GM12892 (cell line): ENCODE data around the gene FGR.

Source experiments
- DNase-seq: peaks from one replicate; pipeline ENCODE4 v3.0.0; 2011; ENCODE audit not compliant: insufficient read length
- FAIRE-seq: peaks from 2 replicates; lab custom pipeline; 2011; peaks lifted over from hg19 to GRCh38; lab: Jason Lieb, UNC
- POLR2A ChIP-seq: IDR thresholded peaks from 2 replicates; pipeline ENCODE4 v1.6.1; 2011; ENCODE audit warnings: low read depth, low read length, control low read depth
- POLR2AphosphoS5 ChIP-seq: IDR thresholded peaks from 2 replicates; pipeline ENCODE4 v1.6.1; 2011; ENCODE audit warnings: low read depth, low read length, control low read depth
- TAF1 ChIP-seq: IDR thresholded peaks from 2 replicates; pipeline ENCODE4 v1.6.1; 2011; ENCODE audit warnings: low read depth, mild to moderate bottlenecking, control low read depth, low read length, borderline replicate concordance

Gene FGR

DNA sequence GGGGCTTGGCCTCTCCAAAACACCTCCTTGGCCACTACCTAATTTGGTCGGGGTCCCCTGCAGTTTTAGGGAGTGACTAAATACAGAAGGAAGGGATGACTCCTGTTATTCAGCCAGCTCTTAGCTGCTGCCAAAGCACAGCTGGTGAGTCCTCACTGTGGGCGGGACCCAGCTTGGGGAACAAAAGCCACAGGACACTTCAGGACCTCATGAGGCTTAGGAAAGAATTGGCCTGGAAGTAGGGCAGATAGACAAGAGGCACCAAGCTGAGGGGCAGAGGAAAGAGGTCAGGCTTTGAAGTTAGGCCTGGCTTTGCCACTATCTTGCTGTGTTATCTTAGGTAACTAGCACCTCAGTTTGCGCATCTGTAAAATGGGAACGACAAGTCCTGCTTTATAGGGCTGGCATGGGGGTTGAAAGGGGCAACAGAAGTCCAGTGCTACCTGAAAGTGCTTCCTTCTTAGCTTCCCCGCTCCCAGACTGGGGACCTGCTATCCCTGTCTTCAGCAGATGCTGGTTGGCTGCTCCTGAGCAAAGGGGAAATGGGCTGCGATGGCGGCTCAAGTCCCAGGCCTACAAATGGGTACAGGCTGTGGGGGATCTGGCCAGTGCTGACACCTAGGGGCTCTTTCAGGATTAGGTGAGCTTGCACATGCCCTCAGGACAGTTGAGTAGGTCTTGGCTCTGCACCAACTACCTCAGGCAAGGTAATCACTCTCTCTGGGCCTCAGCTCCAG, 21.3 kb upstream of the FGR start:
- FAIRE-seq (peak; percentile 78), DNase-seq (no peak)
- TF ChIP-seq TAF1 (no peak), POLR2AphosphoS5 (no peak), POLR2A (no peak)

DNA sequence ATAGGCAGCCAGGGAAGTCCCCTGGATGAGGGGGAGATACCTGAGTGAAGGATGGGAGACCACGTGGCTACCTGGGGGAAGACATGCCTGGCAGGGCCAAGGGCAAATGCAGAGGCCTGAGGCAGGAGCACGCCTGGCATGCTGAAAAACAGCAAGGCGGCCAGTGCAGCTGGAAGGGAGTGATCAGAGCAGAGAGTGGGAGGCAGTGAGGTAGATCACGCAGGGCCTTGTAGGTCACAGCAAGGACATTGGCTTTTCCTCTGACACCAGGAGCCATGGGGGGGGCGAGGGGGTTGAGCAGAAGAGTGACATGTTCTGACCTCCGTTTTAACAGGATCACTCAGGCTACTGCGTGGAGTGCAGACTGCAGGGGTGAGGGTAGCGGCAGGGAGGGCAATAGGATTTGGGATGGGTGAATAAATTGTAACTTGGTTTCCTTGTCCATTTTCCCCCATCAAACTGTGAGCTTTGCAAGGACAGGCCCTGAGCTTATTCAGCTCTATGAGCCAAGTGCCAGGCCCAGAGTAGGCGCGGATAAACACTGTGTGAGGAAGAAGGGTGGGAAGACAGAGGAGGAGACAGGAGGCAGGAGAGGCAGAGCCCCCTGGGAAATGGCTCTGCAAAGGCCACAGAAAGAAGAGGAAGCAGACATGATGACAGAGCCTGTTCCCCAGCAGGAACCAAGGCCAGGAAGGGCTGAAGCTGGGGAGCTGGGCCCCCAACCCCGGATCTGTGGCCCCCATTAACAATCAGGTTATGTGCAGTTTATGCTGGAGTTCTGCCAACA, 20.4 kb upstream of the FGR start:
- FAIRE-seq = peak; percentile 84
- DNase-seq = no peak
- no peak for TF ChIP-seq POLR2AphosphoS5
- no peak for TF ChIP-seq TAF1
- no peak for TF ChIP-seq POLR2A

DNA sequence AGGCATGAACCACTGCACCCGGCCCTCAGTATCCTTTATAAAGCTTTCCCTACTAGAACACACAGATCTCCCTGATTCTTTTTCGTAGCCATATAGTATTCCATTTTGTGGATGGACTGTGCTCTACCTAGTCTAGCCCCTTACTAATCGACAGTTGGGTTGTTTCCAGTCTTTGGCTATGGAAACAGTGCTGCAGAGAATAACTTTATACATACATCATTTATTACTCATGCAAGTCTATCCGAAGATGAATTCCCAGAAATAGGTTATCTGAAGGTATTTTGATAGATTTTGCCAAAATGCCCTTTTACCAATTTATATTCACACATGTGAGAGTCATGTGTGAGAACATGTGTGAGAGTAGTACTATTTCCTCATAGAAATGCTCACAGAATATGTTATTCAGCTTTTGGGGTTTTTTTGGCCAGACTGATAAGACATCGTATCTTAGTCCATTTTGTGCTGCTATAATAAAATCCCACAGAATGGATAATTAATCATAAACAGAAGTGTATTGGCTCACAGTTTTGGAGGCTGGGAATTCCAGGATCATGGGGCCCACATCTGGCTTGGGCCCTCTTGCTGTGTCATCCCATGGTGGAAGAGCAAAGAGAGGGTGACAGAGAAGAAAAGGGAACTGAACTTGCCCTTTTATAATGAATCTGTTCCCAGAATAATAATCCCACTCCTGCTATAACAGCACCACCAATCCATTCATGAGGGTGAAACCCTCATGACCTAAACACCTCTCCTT, 17.3 kb upstream of the FGR start:
- no peak for DNase-seq
- TF ChIP-seq POLR2AphosphoS5 (no peak), TAF1 (no peak), POLR2A (no peak)
- no peak for FAIRE-seq

DNA sequence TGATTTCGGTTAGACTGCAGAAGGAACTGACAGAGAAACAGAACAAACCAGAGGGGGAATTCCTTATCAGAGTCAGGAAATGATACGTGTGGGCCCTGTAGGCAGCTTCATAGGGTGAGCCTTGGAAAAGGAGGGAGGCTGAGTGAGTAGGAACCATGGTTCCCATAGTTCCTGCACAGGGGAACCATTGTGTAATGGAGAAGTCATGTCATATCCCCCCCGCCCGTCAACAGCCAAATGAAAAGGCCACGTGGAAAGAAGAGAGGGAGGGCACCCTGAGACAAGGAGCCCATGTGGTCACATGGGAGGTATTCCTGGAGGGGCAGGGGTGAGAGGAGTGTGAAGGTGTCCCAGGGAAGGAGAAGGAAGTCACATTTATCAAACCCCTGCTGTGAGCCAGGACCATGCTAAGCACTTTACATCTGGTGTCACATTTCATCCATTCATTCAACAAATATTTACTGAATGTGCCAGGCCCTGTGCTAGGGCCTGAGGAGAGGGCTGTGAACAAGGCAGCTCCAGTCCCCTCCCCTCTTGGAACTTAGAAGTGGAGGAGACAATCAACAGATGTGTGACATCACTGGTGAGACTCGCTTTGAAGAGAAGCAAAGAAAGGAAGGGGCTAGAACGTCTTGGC, 15.7 kb upstream of the FGR start:
- FAIRE-seq (no peak), DNase-seq (no peak)
- TF ChIP-seq POLR2A (no peak), POLR2AphosphoS5 (no peak)

DNA sequence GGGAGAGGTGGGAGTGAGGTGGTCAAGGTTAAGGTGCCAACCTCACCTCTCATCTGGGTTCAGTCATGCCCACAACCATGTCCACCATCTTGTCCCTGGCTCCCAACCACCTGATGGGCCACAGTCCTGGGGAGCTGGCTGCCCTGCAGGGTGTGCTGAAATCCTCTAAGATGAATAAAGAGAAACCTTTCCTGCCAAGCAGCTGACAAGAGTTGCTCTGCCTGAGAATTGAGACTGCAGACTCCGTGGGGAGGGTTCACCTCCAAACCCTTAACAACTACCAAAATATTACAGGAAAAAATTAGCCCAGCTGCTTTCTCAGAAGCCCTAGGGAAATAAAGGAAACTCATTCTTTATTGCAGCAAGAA, 15.2 kb upstream of the FGR start:
- DNase-seq = no peak
- no peak for FAIRE-seq
- no peak for TF ChIP-seq TAF1
- no peak for TF ChIP-seq POLR2AphosphoS5
- TF ChIP-seq POLR2A = no peak

DNA sequence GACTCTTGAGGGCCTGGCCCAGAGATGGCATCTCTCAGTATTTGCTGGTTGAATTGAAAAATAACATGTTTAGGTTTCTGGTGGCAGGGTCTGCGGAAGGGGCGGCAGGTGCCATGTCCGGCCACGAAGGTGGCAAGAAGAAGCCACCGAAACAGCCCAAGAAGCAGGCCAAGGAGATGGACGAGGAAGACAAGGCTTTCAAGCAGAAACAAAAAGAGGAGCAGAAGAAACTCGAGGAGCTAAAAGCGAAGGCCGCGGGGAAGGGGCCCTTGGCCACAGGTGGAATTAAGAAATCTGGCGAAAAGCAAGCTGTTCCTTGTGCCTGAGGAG, 14.3 kb upstream of the FGR start:
- no peak for TF ChIP-seq POLR2A
- TF ChIP-seq POLR2AphosphoS5 = no peak
- TF ChIP-seq TAF1 = no peak
- FAIRE-seq (no peak), DNase-seq (no peak)

DNA sequence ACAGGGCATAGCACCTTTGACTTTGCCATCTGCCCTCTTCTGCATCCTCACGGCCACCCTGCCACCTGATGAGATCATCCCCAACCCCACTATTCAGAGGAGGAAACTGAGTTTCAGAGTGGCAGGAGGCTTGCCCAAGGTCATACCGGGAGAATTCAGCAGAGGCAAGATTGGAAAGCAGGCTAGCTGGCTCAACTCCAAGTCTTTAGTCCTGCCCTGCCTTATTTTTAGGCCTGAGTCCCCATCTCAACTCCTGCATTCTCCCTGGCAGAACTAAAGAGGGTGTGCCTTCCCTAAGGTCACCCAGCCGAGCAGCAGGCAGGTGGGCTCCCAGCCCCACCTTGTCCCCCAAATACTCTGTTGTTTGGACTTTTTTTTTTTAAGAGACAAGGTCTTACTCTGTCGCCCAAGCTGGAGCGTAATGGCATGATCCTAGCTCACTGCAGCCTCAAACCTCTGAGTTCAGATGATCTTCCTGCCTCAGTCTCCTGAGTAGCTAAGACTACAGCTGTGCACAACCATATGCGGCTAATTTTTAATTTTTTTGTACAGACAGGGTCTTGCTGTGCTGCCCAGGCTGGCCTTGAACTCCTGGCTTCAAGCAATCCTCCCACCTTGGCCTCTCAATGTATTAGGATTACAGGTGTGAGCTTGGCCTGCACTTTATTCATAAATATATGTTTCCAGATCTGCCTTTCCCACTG, 13.8 kb upstream of the FGR start:
- FAIRE-seq (no peak), DNase-seq (no peak)
- TF ChIP-seq POLR2A (no peak), TAF1 (no peak), POLR2AphosphoS5 (no peak)

DNA sequence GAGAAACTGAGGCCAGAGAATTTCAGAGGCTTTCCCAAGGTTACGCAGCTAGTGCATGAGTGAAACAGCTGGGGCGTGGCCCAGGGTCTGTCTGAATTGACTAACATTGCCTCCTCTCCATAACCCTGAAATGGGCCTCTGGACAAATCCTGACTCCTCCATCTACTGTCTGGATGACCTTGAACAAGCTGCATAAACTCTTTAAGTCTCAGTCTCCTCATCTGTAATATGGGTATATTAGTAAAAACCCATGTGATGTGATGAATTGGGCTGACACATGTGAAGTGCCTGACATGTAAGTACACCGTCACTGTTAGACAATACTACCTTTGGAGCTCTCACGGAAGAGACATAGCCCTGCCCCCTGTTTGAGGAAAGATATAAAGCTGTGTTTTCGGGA, 12.3 kb upstream of the FGR start:
- FAIRE-seq (no peak), DNase-seq (no peak)
- TF ChIP-seq POLR2A (no peak), TAF1 (no peak), POLR2AphosphoS5 (no peak)

DNA sequence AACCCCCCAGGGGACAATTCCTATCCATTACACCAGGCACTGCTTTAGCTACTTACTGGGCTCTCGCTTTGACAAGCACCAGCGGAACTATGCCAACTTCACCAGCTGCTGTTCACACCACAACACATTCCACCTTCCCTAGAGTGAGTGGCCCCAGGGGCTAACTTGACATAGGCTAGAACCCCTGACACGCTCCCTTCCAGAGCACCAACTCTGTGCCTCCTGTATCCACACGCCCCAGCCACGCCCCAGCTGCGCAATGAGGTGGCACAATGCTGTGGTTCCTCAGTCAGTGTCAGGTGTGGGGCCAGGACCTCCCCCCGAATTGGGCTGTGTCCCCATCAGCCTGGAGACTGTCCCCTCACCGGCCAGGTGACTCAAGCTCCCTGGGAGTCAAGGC, 11.7 kb upstream of the FGR start:
- TF ChIP-seq POLR2AphosphoS5 (no peak), TAF1 (no peak), POLR2A (no peak)
- DNase-seq = no peak
- no peak for FAIRE-seq

DNA sequence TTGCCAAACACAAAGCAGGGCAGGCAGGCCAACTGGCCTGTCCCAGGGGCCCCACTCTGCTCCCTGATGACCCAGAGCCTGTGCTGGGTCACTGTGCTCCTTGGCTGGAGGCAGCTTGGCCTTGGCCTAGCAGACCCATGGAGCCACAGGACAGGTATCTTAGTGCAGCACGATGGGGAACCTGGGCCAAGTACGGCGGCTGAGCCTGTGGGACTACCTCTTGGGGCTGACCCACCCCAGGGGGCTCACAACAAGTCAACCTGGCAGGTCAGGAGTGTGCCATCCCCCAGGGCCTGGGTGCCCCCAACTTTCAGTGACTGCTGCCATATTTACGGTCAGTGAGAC, 10.1 kb upstream of the FGR start:
- no peak for TF ChIP-seq TAF1
- TF ChIP-seq POLR2A = no peak
- no peak for TF ChIP-seq POLR2AphosphoS5
- no peak for FAIRE-seq
- DNase-seq = no peak

DNA sequence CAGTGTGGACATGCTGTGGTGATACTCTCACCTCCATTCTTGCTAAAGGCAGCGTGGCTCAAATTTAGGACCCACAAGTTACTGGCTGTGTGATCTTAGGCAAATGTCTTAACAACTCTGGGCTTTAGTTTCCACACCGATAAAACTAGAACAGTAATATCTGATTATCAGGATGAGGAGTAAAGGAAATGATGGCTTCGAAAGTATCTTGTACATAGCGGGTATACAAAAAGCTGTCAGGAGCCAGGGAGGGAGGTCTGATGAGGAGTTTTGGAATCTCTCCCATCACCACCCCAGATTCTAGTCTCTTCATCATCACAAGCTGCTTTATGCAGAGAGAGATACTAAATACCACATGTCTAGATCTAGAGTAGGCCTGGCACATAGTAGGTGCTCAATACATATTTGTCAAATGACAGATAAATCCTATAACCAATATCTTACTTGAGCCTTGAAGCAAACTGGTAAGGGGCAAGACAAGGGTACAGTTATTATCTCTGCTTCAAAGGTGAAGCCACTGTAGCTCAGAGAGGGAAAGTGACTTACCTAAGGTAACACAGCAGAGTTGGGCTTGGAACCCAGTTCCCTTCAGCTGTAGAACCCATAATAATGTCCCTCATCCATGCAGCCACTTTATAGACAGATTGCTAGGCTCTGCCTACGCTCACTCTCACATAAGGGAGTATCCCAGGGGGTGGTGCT, 9.5 kb upstream of the FGR start:
- TF ChIP-seq TAF1 (no peak), POLR2AphosphoS5 (no peak), POLR2A (no peak)
- no peak for DNase-seq
- peak; percentile 17 for FAIRE-seq
